Endothelial cell of umbilical vein (primary cell): ENCODE results near the gene GRK5. TPM values are rescaled to one million over a fixed set of nuclear protein-coding genes. Genes with fewer than 3 reads are reported as not detected.

ENCODE experiments used
- BruUV-seq: library from RNA; stranded (reverse); fragments of 400-500 nt; replicated peaks from 2 replicates; lab custom pipeline; 2021; lab: Mats Ljungman, UMichigan
- CTCF ChIA-PET: fragments of 300-600, 350-600 bp; sonication (Branson Sonifier 250); formaldehyde crosslinking; loops from one replicate; lab custom pipeline; 2021; ENCODE audit warnings: antibody characterized with exemption, inconsistent platforms; lab: Charles Lee
- POLR2A ChIA-PET: fragments of 300-600, 350-600 bp; sonication (Branson Sonifier 250); formaldehyde crosslinking; loops from one replicate; lab custom pipeline; 2021; ENCODE audit warnings: antibody characterized with exemption, inconsistent platforms; lab: Charles Lee
- DNase-seq: peaks from one replicate; pipeline ENCODE4 v3.0.0-alpha.2; 2011; ENCODE audit warnings: low read depth, low spot score
- FAIRE-seq: peaks from 2 replicates; lab custom pipeline; 2011; peaks lifted over from hg19 to GRCh38; lab: Jason Lieb, UNC
- H2AFZ ChIP-seq: 2 replicates; pipeline ENCODE4 v1.6.0; 2012; ENCODE audit warnings: low read depth, low read length, control low read depth, inconsistent platforms
- H3K27ac ChIP-seq: 2 replicates; pipeline ENCODE4 v1.5.1; 2011; ENCODE audit warnings: low read depth, mild to moderate bottlenecking, control low read depth, low read length, moderate library complexity; ENCODE audit not compliant: insufficient read depth
- H3K27me3 ChIP-seq, 2 experiments: 2 replicates each; pipeline versions ENCODE4 v1.6.0 to v1.6.1; 2011; ENCODE audit warnings: low read length in 2 of 2, mixed read lengths in 1 of 2; ENCODE audit not compliant: control insufficient read depth in 2 of 2, insufficient read depth in 2 of 2
- H3K36me3 ChIP-seq, 2 experiments: 2 replicates in 1 of 2; 3 replicates in 1 of 2; pipeline ENCODE4 v1.5.1; 2011; ENCODE audit warnings: low read length in 2 of 2, mild to moderate bottlenecking in 1 of 2, moderate library complexity in 1 of 2; ENCODE audit not compliant: control insufficient read depth in 2 of 2, insufficient read depth in 2 of 2; ENCODE audit errors: extremely low read depth in 1 of 2
- H3K4me1 ChIP-seq: 3 replicates; pipeline ENCODE4 v1.5.1; 2011; ENCODE audit warnings: mild to moderate bottlenecking, low read length; ENCODE audit not compliant: control insufficient read depth, insufficient read depth; ENCODE audit errors: extremely low read depth
- H3K4me2 ChIP-seq: 2 replicates; pipeline ENCODE4 v1.6.1; 2011; ENCODE audit warnings: low read length, control low read depth, mixed read lengths; ENCODE audit not compliant: insufficient read depth
- H3K4me3 ChIP-seq, 3 experiments: fragments of 200-600 bp in 1 of 3; sonication (generic), shearing (Covaris generic) in 1 of 3; replicated peaks in 1 of 3; 2 replicates each; pipeline ENCODE4 v1.5.1; 2011 to 2016; ENCODE audit warnings: control low read depth in 3 of 3, low read length in 3 of 3, mild to moderate bottlenecking in 2 of 3, inconsistent platforms in 1 of 3, low read depth in 1 of 3, moderate library complexity in 1 of 3; ENCODE audit not compliant: insufficient read depth in 1 of 3
- H3K79me2 ChIP-seq: 2 replicates; pipeline ENCODE4 v1.6.0; 2012; ENCODE audit warnings: low read length, inconsistent platforms; ENCODE audit not compliant: control insufficient read depth, insufficient read depth
- H3K9ac ChIP-seq: replicated peaks from 2 replicates; pipeline ENCODE3; 2011; ENCODE audit warnings: low read length, control low read depth; ENCODE audit not compliant: insufficient read depth; ENCODE audit errors: extremely low read depth
- H3K9me1 ChIP-seq: replicated peaks from 3 replicates; pipeline ENCODE4 v1.6.0; 2011; ENCODE audit warnings: mild to moderate bottlenecking, low read length; ENCODE audit not compliant: control insufficient read depth, insufficient read depth; ENCODE audit errors: extremely low read depth
- H3K9me3 ChIP-seq: replicated peaks from 2 replicates; pipeline ENCODE4 v1.5.1; 2012; ENCODE audit warnings: low read length, inconsistent platforms; ENCODE audit not compliant: control insufficient read depth, insufficient read depth
- H4K20me1 ChIP-seq: replicated peaks from 2 replicates; pipeline ENCODE3; 2011; ENCODE audit warnings: mild to moderate bottlenecking, low read length; ENCODE audit not compliant: control insufficient read depth, insufficient read depth; ENCODE audit errors: extremely low read depth
- EZH2 ChIP-seq: IDR thresholded peaks from 2 replicates; pipeline ENCODE4 v1.6.1; 2012; ENCODE audit warnings: borderline replicate concordance, low read depth, mild to moderate bottlenecking, moderate library complexity, low read length, inconsistent platforms; ENCODE audit not compliant: severe bottlenecking
- FOS ChIP-seq: IDR thresholded peaks from 2 replicates; pipeline ENCODE4 v1.6.1; 2011; ENCODE audit warnings: mild to moderate bottlenecking, low read length, moderate library complexity, borderline replicate concordance; ENCODE audit not compliant: insufficient read depth
- GATA2 ChIP-seq: IDR thresholded peaks from 2 replicates; pipeline ENCODE4 v1.7.0; 2011; ENCODE audit warnings: low read depth, mild to moderate bottlenecking, moderate library complexity, mixed read lengths, low read length; ENCODE audit not compliant: insufficient read length, insufficient read depth
- JUN ChIP-seq: IDR thresholded peaks from 2 replicates; pipeline ENCODE4 v1.6.1; 2011; ENCODE audit warnings: borderline replicate concordance, low read depth; ENCODE audit not compliant: insufficient read length, insufficient read depth
- MYC ChIP-seq: IDR thresholded peaks from one replicate; pipeline ENCODE4 v1.6.1; 2011; ENCODE audit warnings: mild to moderate bottlenecking, low read depth, low read length
- POLR2A ChIP-seq: IDR thresholded peaks from 2 replicates; pipeline ENCODE4 v1.6.1; 2012; ENCODE audit warnings: low read depth, mild to moderate bottlenecking, control low read depth, low read length
- POLR2AphosphoS5 ChIP-seq: IDR thresholded peaks from 2 replicates; pipeline ENCODE4 v1.6.1; 2012; ENCODE audit warnings: low read depth, mild to moderate bottlenecking, control low read depth, low read length, moderate library complexity; ENCODE audit not compliant: insufficient read depth
- dilution Hi-C: fragments of 300-500 bp; cut with MboI; formaldehyde crosslinking; loops from one replicate; pipeline ENCODE4 v1.15.0; 2019; ENCODE audit warnings: low sequenced_read_pairs; ENCODE audit not compliant: extremely low pct_ligation_motif_present
- intact Hi-C: fragments of 100-400 bp; cut with micrococcal nuclease; formaldehyde crosslinking; loops from one replicate; pipeline ENCODE4 v1.10.0; 2022
- polyA plus RNA-seq, 4 experiments: library from polyadenylated mRNA; depleted of rRNA in 3 of 4; stranded (reverse) in 3 of 4; unstranded in 1 of 4; fragments of >200 nt; gene quantifications; 2 replicates each; pipeline versions ENCODE4 v1.2.1 to v1.2.3, GENCODE V29; 2011 to 2012; ENCODE audit warnings: missing spikeins in 1 of 4
- total RNA-seq: library from RNA; stranded (reverse); gene quantifications from 2 replicates; pipeline ENCODE4 v1.2.3, GENCODE V29; 2021
- TF ChIP-seq, protein P1 (sequence below), 2 donors: IDR thresholded peaks; 1 replicate in 1 of 2; 2 replicates in 1 of 2; pipeline ENCODE4 v1.5.1; 2011; ENCODE audit warnings: low read length in 2 of 2, mild to moderate bottlenecking in 2 of 2, moderate library complexity in 2 of 2, control low read depth in 1 of 2, inconsistent platforms in 1 of 2, low read depth in 1 of 2; ENCODE audit not compliant: insufficient read depth in 1 of 2; ENCODE audit errors: extremely low read depth in 1 of 2
- TF ChIP-seq, protein P2 (sequence below): IDR thresholded peaks from 2 replicates; pipeline ENCODE4 v1.6.1; 2011; ENCODE audit not compliant: insufficient read depth, insufficient read length

GRK5 gene
- total and polyA plus RNA-seq, 2 donors (not counting 3 experiments of a cell fraction or from before 2014, with no cell fraction given) = 13.1 to 29.5 TPM

DNA sequence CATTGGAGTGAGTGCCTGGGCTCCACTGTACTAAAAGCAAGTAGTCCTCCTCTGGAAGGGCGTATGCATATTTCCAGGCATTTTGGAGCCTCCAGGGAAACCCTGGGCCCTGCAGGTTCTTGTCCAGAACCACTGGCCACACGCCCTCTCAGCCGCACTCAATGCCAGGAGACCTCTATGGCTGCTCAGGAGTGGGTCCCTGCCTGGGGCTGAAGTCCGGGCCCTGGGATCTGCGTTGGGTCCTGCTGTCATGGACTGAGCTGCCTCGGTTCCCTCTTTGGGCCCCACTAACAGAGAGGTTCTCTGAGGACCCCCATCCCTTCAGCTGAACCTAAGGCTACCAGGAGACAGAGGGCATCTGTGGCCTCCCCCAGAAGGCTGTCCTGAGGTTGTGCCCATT, 58.3 kb downstream of the GRK5 start:
- Histone ChIP-seq H3K4me2 (no peak overlapping the region), H2AFZ (no peak overlapping the region), H3K9me3 (no peaks in the 10 kb centered on the region), H3K4me3 (no peak overlapping the region), H3K9me1 (no peaks in the 10 kb centered on the region), H4K20me1 (no peaks in the 10 kb centered on the region), H3K27ac (no peak overlapping the region), H3K4me1 (peaks cover 26% of the 10 kb centered on the region), H3K27me3 (no peaks in the 10 kb centered on the region), H3K9ac (no peak overlapping the region), H3K79me2 (no peaks in the 10 kb centered on the region), H3K36me3 (peaks cover 0 to 2% of the 10 kb centered on the region in 2 experiments)
- ChIA-PET POLR2A (no interaction called here), CTCF (interaction anchor here (1.6 kb wide), 1 partner anchor 59 kb away, joined by 7 read pairs; the partner anchor contains the start of gene GRK5)
- intact Hi-C loops = no loop called here
- DNase-seq = no peak
- no TSS peak for BruUV-seq
- dilution Hi-C loops = no loop called here
- TF ChIP-seq, protein P1, sequence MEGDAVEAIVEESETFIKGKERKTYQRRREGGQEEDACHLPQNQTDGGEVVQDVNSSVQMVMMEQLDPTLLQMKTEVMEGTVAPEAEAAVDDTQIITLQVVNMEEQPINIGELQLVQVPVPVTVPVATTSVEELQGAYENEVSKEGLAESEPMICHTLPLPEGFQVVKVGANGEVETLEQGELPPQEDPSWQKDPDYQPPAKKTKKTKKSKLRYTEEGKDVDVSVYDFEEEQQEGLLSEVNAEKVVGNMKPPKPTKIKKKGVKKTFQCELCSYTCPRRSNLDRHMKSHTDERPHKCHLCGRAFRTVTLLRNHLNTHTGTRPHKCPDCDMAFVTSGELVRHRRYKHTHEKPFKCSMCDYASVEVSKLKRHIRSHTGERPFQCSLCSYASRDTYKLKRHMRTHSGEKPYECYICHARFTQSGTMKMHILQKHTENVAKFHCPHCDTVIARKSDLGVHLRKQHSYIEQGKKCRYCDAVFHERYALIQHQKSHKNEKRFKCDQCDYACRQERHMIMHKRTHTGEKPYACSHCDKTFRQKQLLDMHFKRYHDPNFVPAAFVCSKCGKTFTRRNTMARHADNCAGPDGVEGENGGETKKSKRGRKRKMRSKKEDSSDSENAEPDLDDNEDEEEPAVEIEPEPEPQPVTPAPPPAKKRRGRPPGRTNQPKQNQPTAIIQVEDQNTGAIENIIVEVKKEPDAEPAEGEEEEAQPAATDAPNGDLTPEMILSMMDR (IDR thresholded peaks at IDR 0.05; ENCODE audit: extremely low read depth in 1 of 2, insufficient read depth in 1 of 2, low read depth in 1 of 2, low read length in 2 of 2) = no peak
- no peak for TF ChIP-seq GATA2
- TF ChIP-seq, protein P2, sequence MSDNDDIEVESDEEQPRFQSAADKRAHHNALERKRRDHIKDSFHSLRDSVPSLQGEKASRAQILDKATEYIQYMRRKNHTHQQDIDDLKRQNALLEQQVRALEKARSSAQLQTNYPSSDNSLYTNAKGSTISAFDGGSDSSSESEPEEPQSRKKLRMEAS = no peak
- TF ChIP-seq JUN = no peak
- no peak for TF ChIP-seq EZH2
- TF ChIP-seq POLR2AphosphoS5 = no peak
- TF ChIP-seq POLR2A = no peak
- TF ChIP-seq FOS = no peak
- no peak for TF ChIP-seq MYC
- FAIRE-seq = no peak
